Coronary artery (tissue), 2 donors: ENCODE measurements around the gene CARHSP1.

Source experiments
- DNase-seq: peaks from one replicate; pipeline ENCODE4 v3.0.0-alpha.2; 2017; ENCODE audit warnings: low spot score
- H3K27ac ChIP-seq, 2 donors: fragments of 200-600 bp; sonication (generic); one replicate each; pipeline ENCODE4 v1.5.1; 2016 to 2019
- H3K4me3 ChIP-seq: fragments of 200-600 bp; sonication (generic); 2 replicates; pipeline ENCODE4 v1.5.1; 2016; ENCODE audit warnings: mild to moderate bottlenecking, moderate library complexity
- CTCF ChIP-seq: fragments of 200-600 bp; sonication (generic); IDR thresholded peaks from one replicate; pipeline ENCODE4 v1.5.1; 2019; ENCODE audit warnings: antibody characterized with exemption

Gene CARHSP1

GRCh38 chr16:8908810-8909468 lies 40.1 kb upstream of the CARHSP1 start:
- no peak for DNase-seq
- Histone ChIP-seq H3K27ac (no peak overlapping the region), H3K4me3 (no peak overlapping the region)
- no peak for TF ChIP-seq CTCF

GRCh38 chr16:8907096-8907495 lies 38.3 kb upstream of the CARHSP1 start:
- Histone ChIP-seq H3K27ac (peak overlapping the region in 1 of 2 donors; percentile 11), H3K4me3 (no peak overlapping the region)
- TF ChIP-seq CTCF: no peak
- no peak for DNase-seq

GRCh38 chr16:8905795-8906591 lies 37.2 kb upstream of the CARHSP1 start:
- H3K4me3 ChIP-seq: no peak overlapping the region
- no peak for DNase-seq
- no peak for TF ChIP-seq CTCF

GRCh38 chr16:8905168-8905762 lies 36.5 kb upstream of the CARHSP1 start:
- no peak overlapping the region for H3K4me3 ChIP-seq
- no peak for TF ChIP-seq CTCF
- DNase-seq: no peak
- H3K27ac ChIP-seq: no peak overlapping the region

More at GRCh38 chr16:8905795-8906591, 37.2 kb upstream of the CARHSP1 start:
- H3K27ac ChIP-seq: no peak overlapping the region

- no peak for TF ChIP-seq CTCF
- Histone ChIP-seq H3K4me3 (no peak overlapping the region), H3K27ac (no peak overlapping the region)
- DNase-seq: no peak
Observed at GRCh38 chr16:8904018-8904430, 35.2 kb upstream of the CARHSP1 start.

GRCh38 chr16:8903004-8903403 lies 34.2 kb upstream of the CARHSP1 start:
- Histone ChIP-seq H3K27ac (no peak overlapping the region), H3K4me3 (no peak overlapping the region)
- DNase-seq: no peak
- TF ChIP-seq CTCF: no peak
